ENCODE results near the gene SIK3.
A peak's percentile ranks its signal among the peaks of the same experiment; 100 is the strongest.

SIK3 gene

GRCh38 chr11:116928102-116928777 lies 170.0 kb downstream of the SIK3 start:
- no peak for DNase-seq

GRCh38 chr11:116927163-116927974 lies 170.9 kb downstream of the SIK3 start:
- no peak for DNase-seq

GRCh38 chr11:116925050-116925449 lies 173.2 kb downstream of the SIK3 start:
- no peak for DNase-seq

- DNase-seq: no peak
Measured at GRCh38 chr11:116918925-116919655, 179.1 kb downstream of the SIK3 start.

- DNase-seq: no peak
Measured at GRCh38 chr11:116917632-116918031, 180.6 kb downstream of the SIK3 start.

- peak in 1 of 3 experiments; percentile 4 for DNase-seq
Measured at GRCh38 chr11:116916886-116917285, 181.3 kb downstream of the SIK3 start.

- no peak for DNase-seq
Measured at GRCh38 chr11:116916052-116916451, 182.2 kb downstream of the SIK3 start.

- no peak for DNase-seq
Measured at GRCh38 chr11:116913000-116913399, 185.2 kb downstream of the SIK3 start.

- no peak for DNase-seq
Measured at GRCh38 chr11:116911976-116912734, 186.1 kb downstream of the SIK3 start.

GRCh38 chr11:116910847-116911246 lies 187.4 kb downstream of the SIK3 start:
- DNase-seq: no peak

- DNase-seq: no peak
Measured at GRCh38 chr11:116910378-116910777, 187.8 kb downstream of the SIK3 start.

- DNase-seq: no peak
Measured at GRCh38 chr11:116909245-116909644, 189.0 kb downstream of the SIK3 start.

GRCh38 chr11:116906479-116906878 lies 191.7 kb downstream of the SIK3 start:
- no peak for DNase-seq

- no peak for DNase-seq
Measured at GRCh38 chr11:116903090-116903489, 195.1 kb downstream of the SIK3 start.

- DNase-seq: no peak
Measured at GRCh38 chr11:116901964-116902688, 196.1 kb downstream of the SIK3 start.

GRCh38 chr11:116901211-116901610 lies 197.0 kb downstream of the SIK3 start:
- no peak for DNase-seq

GRCh38 chr11:116896211-116896610 lies 202.0 kb downstream of the SIK3 start:
- DNase-seq: no peak

- DNase-seq: no peak
Measured at GRCh38 chr11:116895048-116895757, 203.0 kb downstream of the SIK3 start.

- no peak for DNase-seq
Measured at GRCh38 chr11:116893906-116894305, 204.3 kb downstream of the SIK3 start.

GRCh38 chr11:116893437-116893836 lies 204.8 kb downstream of the SIK3 start:
- no peak for DNase-seq

GRCh38 chr11:116892374-116892773 lies 205.9 kb downstream of the SIK3 start:
- DNase-seq: no peak

- no peak for DNase-seq
Measured at GRCh38 chr11:116891746-116892145, 206.5 kb downstream of the SIK3 start.
